UCSD-AML1 (cell line): ENCODE results near the gene NRSN1.

Experiments used
- DNase-seq: peaks from one replicate; lab custom pipeline; 2025; ENCODE audit not compliant: unreplicated experiment; lab: John Stamatoyannopoulos, UW

Gene NRSN1, protein sequence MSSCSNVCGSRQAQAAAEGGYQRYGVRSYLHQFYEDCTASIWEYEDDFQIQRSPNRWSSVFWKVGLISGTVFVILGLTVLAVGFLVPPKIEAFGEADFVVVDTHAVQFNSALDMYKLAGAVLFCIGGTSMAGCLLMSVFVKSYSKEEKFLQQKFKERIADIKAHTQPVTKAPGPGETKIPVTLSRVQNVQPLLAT

DNA sequence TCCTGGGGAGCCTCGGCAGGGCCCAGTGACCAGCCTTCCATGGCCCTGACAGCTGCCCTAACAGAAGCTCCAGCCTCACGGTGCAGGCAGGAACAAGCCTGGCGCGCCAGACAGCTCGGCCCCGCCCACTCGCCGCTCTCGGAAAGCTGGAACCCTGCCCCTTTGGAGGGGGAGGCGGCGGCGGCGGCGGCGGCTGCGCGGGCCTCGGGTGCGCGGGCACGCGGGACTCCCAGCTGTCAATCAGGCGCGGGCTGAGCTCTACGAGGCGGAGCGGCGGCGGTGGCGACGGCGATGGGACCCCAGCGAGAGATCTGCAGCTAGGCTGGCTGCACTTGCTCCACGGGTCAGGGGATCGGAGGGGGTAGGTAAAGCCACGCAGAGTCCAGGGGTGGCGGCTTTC lies at the start of gene NRSN1:
NRSN1 (plus strand) TSS at position 236 of the 400 bp plus-strand sequence. CDS start 8,113 bp downstream, outside the sequence.
- DNase-seq = no peak

DNA sequence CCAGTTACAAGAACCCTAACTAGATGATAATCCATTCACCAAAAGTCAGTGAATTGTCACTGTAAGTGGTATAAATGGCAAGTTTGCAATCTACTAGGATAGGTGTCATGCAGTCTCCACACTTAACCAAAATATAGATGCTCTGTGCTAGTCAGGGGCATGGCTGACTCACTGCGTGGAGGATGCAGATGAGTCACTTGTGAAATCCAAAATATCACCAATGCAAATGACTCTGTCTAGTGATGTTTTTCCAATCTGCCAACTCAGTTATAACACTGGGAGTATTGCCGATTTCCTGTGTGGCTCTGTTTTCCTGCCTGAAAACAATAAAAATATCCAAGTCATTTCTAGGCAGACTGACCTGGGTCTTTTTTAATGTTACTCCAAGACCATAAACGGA lies 47.8 kb upstream of the NRSN1 start:
- no peak for DNase-seq

DNA sequence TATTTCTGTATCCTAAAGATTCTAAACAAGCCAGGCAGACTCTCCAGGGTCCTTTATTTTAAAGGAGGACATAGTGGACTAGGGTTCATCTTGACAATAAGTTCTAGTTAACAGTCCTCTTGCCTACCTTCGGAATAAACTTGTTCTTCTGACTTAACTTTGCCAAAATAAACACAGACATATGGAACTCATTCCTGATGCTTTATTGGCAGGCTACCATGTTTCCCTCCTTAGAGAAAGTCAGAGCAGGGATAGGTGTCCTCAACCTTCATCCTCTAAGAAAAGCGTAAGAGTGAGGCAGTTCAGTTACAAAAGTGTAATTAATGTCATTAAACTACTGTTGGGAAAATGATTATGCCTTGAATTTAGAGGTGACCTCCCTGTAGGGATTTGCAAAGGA lies 46.9 kb upstream of the NRSN1 start:
- DNase-seq = no peak

DNA sequence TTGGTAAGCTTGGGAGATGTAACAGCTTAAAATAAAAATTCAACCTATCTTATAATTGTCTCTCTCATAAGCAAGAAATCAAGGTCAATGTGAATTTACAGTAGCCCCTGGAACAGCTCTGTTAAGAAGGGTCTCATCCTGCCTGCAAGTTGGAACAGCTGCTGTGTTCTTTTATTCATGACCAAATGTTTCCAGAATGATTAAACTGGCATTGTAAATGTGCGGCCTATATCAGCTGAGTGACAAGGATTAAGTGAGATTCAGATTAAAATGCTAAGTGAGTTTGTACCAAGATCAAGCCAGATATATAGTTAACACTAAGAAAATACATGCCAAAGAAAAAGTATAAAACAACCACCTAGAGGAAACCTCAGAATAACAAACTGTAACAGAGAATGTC lies 45.3 kb upstream of the NRSN1 start:
- no peak for DNase-seq

DNA sequence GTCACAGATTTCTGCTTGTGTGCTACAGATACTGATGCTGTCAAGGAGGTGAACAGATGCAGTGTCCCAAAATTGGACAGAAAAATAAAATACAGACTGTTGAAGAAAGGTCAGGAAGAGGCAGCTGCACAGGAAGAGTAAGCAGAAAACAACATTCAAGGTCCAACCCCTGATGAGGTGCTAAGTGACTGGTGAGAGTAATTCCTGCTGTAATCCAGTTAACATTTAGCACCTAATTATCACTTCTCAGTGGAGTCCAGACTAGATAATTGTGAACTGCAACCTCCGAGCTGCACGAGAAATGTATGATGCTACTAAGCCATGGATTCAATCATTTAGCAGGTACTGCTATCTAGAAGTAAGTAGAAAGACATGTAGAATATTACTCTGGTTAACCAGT lies 36.3 kb upstream of the NRSN1 start:
- no peak for DNase-seq

DNA sequence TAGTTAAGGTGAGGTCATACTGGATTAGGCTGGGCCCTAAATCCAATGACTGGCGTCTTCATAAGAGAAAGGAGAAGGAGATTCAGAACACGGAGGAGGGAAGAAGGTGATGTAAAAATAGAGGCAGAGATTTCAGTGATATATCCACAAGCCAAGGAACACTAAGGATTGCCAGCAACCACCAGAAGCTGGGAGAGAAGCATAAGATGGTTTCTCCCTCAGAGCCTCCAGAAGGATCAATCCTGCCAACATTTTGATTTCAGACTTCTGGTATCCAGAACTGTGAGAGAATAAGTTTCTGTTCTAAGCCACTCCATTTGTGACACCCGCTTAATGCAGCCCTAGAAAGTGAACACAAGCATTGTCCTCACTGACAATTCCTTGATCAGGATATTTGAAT lies 33.6 kb upstream of the NRSN1 start:
- no peak for DNase-seq

DNA sequence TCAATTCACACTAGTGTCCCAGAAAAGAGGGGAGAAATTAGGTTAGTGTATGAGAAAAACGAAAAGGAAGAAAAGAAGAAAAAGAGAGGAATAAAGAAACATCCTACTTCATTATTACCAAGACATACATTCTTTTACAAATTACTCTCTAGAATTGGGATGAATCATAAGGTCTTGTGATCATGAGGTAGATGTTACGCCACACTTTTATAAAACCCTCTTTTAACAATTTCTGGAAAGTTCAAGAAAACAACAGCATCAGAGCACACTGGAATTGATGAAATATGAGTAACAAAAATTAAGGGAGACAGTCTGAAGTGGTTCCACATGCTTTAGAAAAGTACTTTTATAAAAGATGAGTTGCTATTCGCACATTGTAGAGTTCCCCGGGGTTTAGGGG lies 32.6 kb upstream of the NRSN1 start:
- DNase-seq = no peak

DNA sequence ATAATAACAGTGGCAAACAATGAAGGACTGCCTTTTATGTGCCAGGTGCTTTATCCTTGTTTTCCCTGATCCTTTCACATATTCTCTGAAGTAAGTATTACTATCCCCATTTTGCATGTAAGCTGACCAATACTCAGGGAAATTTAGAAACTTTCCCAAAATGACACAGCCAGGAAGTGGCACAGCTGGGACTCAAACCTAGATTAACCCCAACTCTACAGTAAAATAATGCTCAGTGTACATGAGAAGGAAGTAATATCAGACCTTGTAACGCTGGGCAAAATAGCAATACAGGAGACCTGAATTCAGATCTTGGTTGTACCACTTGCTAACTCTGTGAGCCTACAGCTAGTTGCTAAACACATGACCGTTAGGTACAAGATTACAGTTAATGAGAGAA lies 26.8 kb upstream of the NRSN1 start:
- DNase-seq = no peak

DNA sequence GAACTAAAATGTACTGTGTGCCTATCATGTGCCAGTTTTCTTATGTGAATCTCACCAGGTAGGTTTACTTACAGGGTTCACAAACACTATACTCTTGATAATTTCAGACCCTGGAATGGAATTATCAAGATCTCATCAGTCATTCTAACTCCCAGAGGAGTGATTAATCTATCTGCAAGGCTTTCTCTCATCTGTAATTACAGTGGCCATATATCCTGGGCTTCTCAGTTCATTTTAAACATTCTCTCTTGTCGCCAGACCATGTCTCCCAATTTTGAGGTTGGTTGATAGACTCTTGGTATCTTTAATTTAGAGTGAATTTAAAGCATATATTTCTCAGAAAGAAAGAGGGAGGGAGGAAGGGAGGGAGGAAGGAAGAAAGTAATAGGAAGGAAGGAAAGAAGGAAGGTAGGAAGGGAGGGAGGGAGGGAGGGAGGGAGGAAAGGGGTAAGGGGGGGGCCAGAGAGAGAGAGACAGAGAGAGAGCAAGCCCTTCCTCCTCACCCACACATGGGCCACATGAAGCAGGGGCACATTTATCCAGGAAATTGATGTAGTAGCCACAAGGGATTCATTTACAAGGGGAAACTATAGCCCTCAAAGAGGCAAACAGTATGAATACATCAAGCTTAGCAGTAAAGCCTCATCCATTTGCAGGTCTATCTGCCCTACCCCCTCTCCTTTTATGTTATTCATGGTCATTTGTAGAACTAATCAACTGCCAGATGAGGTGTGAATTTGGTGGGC lies 25.8 kb upstream of the NRSN1 start:
- DNase-seq = no peak

DNA sequence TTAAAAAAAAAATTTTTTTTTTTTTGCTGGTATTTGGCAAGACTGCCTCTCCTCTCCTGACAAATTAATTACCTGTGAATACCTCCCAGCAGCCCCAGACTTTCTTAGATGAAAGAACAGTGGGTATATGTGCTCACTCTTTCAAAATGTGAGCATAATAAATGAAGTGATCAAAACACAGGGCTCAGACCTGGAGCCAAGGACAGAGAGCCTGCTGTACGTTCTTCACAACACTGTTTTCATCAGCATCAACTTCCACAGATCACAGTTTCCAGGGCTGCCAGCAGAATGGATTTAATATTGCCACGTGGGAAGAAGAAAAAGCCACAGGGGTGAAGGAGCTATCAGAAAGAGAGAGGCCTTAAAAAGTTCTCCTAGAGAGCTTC lies 25.3 kb upstream of the NRSN1 start:
- no peak for DNase-seq

DNA sequence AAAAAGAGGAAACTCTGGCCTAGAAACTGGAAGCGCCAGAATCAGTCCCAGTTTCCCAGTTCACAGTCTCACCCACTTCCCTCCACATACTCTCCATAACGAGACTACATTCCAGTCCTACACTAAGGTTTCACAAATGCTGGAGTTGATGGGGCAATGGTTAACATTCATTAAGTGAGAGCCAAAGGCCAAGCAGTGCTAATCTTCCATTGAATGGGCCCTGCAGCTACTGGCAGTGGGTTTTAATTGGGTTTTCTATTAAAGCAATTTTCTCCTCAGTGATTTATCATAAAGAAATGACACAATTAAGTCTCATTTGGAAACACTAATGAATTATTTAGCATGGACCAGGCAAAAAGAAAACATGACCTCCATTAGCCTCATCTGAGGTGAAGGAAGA lies 20.8 kb upstream of the NRSN1 start:
- DNase-seq = no peak

DNA sequence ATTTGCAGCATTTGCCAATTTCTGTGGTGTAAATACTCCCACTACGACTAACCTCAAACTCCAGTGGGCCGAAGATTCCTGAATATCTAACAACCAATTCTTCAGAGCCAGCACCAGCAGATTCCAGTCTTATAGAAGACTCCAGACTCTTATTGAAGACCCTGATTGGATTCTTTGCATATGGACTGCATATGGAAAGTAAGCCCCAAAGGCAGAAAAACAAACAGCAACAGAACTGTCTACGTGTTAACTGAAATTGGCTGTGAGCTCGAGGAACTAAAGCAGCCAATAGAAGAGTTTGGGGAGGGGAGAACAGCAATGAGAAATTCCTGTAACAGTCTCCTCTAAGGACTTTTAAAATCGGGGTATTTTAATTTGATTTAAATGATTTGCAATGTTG lies 19.7 kb upstream of the NRSN1 start:
- DNase-seq = no peak

DNA sequence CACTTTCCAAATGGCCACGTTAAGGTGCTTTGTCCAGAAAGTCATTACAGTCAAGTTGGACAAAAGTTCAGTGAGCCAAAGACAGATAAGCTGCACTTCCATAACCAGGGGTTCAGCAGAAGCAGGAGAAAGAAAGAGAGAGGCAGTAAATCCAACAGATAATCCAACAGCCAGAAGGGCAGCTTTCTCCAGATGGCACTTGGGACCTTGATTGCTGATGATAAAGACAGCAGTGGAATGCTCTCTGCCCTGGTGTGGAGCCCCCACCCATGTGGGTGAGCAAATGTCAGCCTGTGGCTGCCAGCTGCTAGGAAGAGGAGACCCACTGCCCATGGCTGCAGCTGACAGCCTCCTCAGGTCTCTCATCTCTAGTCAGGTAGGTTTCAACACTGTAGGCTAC lies 18.7 kb upstream of the NRSN1 start:
- no peak for DNase-seq

DNA sequence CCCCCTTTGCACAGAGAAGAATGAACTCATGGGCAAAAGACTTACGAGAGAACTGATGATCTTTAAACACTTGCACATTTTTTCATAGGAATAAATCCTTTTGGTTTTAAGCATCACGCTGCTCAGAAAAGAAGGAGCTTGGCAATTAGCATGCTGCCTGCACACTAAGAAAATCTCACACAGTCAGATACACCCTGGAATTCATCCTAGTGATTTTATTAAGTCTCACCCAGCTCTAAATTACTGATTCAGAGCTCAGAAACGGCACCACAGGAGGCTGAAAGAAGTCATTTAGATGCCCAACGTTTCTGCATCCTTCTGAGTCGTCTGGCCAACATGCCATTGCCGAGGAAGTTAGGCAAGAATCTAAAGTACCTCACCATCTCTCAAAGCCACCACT lies 18.0 kb upstream of the NRSN1 start:
- no peak for DNase-seq

DNA sequence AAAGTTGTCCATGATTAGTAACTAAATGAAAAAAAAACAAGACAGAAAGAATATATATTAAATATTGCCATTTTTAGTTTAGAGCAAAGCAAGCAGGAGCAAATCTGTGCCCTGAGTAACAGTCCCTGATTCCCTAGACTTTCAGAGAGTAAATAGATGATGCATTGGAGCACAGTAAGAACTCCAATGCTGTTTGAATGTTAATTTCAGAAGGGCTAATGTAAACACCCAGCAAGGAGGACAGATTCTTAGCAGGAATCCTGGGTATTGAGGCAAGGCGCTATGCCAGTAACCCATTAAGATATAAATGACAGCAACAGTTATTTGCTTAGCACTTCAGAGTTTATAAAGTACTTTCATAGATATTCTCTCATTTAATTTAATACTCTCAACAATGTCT lies 15.6 kb upstream of the NRSN1 start:
- DNase-seq = no peak

DNA sequence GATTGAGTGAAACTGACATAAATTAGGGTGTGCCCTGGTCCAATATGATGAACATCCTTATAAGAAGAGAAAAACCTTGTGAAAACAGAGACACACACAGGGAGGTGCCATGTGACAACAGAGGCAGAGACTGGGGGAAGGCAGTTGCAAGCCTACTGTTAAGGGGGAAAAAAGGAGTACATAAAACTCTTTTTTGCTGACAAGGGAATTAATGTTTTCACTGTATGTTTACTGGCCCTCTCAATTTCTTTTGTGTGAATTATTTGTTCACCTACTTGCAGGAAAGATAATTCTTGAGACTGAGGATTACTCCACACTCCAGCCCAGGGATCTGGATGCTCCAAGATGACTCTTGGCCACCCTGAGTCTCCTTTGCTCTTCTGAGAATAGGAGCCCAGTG lies 12.1 kb upstream of the NRSN1 start:
- DNase-seq = no peak

DNA sequence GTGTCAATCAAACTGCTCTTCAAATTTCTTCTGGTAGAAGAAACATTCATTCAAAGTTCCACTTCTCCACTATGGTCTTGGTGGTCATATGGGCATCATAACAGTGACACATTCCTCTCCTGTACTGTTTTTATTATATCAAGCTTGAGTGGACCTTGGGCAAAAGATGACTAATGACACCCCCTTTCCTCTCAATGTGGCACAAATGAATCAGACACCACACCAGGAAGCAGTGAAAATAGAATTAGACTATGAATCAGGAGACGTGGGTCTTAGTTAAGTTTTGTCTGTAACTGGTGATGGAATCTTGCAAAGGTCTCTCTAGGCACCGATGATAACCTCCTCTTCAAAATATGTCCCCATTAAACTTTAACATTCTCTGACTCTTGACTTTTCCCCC lies 9.0 kb upstream of the NRSN1 start:
- DNase-seq = no peak

DNA sequence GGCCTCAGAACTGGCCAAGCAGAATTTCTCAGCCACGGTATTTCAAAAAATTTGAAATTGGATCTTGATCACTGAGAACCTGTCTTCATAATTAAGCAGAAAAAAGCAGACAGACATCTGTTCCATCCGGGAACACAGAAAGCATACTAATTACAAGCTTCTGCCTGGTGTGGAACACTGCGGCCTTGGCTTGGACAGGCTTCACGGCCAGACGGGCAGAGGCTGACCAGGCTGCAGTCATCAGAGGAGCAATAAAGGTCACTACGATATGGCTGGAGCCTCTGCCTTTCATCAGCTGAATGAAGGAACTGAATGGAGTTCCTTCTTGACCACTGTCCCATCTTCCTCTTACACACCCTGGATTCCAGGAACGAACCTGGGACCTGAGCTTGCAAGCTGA lies 3.9 kb upstream of the NRSN1 start:
- no peak for DNase-seq

DNA sequence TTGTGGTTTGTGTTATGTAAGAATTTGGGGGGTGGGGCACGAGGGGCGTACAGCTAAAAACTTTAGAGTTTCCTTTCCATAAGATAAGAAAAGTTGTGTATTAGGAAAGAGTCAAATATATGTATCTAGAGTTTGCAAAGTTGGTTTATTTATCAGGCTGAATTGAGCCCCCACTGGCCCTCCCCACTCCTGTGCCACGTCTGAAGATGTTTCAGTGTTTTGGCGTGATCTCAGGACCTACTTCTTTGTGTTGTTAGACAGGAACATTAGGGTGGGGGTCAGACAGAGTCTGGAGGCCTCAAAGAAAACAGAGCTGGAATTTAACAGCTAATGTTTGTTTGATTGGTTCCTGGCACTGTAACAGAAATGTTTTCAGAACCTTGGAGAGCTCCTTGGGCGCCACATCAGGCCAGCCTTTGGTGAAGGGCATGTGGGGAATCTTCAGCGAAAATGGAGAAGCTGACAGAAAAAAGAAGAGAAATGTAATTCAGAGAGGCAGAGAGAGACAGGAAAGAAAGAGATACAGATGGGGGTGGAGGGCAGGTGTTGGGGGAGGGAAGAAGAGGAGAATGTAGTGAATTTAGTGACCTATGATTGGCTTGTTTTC lies 674 bp downstream of the NRSN1 start:
- DNase-seq = peak; percentile 19

DNA sequence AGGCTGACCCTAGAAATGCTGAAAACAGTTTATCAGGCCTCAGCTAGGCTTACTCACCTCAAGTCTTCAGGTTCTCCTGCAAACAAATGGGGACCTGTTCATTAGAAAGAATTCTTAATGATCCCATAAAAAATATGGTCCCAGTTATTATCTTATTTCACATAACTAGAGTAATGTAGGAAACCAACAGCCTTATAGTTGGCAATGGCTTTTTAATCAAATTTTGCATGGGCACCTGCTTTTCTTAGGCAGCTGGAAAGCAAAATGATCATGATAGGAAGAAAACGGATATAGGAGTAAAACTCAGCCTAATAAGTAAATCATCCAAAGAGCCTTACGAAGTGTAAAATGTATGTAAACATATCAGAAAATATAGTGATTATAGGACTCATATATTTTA lies 1.3 kb downstream of the NRSN1 start:
- DNase-seq = no peak

DNA sequence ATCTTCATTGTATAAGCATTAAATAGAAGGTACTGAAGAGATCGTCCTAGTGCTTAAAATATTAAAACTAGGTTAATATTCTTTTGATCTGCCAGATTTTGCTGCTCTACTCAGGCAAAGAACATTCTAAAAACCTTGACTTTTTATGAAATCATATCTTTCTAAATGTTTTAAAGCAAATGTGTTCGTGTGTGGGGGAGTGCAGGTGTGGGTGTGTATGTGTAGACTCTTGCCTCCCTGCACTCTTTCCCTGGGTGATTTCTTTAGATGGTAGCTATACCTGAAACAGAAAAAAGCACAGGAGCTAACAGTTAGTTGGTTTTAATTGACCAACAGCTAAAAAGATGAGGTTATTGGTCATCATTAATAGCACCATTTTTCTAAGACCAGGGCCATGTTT lies 5.7 kb downstream of the NRSN1 start:
- DNase-seq = no peak

DNA sequence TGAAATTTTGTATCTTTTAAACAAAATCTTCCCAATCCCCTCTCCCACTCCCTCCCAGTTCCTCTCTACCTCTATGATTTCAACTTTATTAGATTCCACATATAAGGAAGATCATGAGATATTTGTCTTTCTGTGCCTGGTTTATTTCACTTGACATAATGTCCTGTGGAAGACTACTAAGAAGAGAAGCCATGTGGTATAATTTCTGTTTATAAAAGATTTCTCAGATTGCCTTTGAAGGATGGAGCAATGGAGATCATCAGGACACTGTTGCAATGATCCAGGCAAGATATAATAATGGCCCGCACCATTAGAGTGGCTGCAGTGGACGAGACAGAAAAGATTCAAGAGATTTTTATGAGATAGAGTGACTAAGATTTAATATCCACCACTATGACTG lies 13.1 kb downstream of the NRSN1 start:
- no peak for DNase-seq

DNA sequence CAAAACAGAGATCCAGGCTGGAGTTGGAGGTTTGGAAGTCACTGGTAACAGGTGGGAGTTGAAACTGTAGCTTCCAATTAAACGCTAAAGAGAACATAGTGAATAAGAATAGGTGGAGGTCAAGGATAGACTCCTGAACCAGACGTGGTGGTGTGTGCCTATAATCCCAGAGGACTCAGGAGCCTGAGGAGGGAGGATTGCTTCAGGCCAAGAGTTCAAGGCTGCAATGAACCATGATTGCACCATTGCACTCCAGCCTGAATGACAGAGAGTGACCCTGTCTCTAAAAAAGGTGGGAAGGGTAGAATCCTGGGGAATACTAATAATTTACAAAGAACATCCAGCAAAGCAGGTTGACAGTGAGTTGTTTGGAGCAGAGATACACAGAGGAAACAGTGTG lies 13.6 kb downstream of the NRSN1 start:
- DNase-seq = no peak
